Stimulated activated CD8-positive, alpha-beta memory T cell treated with anti-CD3 and anti-CD28 coated beads, Interleukin-4, amount 100 ng/mL, for 24 hours (primary cell): ENCODE measurements around the gene GPR157.
A peak's percentile ranks its signal among the peaks of the same experiment; 100 is the strongest.
"Not testable (repeated sequence)": the region's sequence is repeated elsewhere in the genome, so short reads cannot be mapped to it uniquely, and the experiment has no call there.

ENCODE experiments used
- DNase-seq: peaks from one replicate; pipeline ENCODE4 v3.0.0-alpha.2; 2020; ENCODE audit warnings: low read depth

Gene GPR157

DNA sequence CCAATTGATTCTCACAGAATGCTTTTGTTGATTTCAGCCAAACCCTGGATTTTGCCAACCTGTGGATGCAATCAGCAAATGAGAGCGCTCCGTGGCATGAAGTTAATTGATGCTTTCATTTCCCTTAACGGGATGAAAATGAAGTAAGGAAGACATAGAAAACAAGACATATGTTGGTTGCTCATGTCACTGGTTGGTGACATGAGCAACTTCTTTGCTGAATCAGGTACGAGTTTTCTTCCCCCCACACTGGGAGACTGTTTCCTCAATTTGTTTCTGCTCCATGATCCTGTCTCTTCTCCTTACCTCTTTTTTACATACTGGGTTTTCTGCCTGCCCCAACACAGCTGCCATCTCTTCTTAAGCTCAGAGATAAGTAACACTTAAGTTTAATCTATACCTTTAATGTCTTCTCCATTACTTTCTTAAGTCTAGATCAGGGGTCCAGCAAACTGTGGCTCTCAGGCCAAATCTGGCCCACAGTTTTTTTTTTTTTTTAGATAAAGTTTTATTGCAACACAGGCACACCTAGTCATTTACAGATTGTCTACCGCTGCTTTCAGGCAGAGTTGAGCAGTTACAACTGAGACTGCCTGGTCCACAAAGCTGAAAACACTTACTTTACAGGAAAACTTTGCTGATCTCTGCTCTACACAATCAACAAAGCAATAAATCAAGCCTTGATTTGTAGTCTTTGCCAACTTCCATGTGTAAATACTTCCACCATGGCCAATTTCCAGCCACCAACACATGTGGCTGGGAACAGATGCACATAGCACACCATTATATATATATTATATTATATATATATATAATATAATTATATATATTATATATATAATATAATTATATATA lies 13.3 kb downstream of the GPR157 start:
- DNase-seq: no peak

DNA sequence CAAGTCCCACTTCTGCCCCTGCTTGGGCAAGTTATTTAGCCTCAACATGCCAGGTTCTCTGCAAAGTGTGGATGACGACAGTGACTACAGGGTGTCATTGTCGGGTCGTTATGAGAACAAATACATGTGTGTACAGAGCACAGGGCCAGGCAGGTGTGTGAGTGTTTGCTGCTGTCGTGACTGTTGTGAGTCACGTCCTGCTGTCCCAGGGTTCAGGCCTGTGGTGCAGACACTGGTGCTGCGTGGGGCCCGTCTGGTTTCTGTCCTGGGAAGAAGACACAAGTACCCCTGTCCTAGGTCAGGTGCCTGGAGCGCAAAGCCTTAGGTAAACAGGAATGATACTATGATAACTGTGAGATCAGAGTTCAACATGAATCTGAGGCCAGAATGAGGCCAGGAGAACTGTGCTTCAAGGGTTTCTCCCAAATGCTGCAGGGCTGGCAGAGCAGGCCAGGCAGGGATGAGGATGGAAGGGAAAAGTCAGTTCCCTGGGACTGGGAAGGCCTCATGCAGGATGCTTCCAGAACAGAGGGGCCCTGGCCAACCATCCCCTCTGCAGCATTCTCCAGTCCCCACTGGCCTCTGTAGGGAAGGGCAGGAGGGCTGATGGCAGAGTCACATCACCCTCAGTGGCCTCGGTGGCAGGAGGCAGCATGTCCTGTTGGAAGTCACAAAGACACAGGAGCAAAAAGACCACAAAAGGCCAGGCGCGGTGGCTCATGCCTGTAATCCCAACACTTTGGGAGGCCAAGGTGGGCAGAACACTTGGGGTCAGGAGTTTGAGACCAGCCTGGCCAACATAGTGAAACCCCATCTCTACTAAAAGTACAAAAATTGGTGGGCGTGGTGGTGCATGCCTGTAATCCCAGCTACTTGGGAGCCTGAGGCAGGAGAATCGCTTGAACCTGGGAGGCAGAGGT lies 15.7 kb downstream of the GPR157 start:
- no peak for DNase-seq

DNA sequence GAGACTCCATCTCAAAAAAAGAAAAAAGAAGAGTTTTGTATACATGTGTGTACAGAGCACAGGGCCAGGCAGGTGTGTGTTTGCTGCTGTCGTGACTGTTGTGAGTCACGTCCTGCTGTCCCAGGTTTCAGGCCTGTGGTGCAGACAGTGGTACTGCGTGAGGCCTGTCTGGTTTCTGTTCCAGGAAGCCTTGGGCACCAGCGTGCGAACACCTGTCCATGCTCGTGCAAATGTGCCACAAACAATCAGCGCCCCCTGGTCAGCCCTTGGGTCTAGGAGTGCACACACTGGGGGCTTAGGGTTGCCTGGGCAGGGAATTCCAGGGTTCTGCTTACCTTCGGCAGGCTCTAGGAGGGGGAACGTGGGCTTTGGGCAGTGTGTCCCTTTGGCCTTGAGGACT lies 16.9 kb downstream of the GPR157 start:
- no peak for DNase-seq

DNA sequence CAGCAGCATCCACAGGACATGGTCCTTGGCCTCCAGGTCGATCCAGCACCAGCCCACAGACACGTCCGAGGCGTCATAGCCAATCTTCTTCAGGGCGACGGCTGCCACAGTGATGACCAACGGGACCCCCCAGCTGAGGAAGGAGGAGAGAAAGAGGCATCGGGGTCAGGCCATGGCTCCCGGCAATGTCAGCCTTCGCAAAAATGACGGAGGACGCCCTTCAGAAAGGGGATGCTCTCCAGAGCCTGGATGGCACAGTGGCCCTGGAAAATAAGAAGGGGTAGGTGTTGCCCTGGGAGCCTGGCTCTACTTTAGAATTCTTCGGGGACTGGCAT lies 17.6 kb downstream of the GPR157 start:
- no peak for DNase-seq

GRCh38 chr1:9110669-9111356 lies 18.1 kb downstream of the GPR157 start:
- DNase-seq: peak; percentile 76

DNA sequence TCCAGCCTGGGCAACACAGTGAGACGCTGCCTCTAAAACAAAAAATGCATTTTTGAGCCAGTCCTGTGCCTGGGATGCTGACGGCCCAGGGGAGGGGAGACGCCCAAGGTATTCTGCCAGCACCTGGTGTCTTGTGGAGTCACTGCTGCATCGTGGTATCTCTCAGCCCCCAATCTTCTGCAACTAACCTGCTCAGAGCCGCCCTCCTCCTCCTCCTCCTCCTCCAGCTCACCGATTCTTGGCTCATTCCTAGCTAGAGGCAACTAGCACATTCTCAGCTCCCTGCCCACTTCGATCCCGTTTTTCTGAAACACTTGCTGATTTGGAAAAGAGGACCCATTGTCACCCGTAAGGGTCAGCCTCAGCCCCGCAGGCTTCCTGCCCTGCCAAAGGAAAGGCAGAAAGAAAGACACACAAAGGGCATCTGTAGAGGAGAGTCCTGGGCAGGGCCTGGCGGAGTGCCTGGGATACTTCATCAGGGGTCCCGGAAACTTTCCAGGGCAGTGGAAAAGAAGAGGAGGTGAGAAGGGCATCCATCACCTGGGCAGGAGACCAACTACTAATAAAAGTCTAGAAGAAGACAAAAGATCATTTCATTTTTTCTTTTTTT lies 20.7 kb downstream of the GPR157 start:
- DNase-seq: no peak

GRCh38 chr1:9107136-9107535 lies 21.8 kb downstream of the GPR157 start:
- DNase-seq: no peak

DNA sequence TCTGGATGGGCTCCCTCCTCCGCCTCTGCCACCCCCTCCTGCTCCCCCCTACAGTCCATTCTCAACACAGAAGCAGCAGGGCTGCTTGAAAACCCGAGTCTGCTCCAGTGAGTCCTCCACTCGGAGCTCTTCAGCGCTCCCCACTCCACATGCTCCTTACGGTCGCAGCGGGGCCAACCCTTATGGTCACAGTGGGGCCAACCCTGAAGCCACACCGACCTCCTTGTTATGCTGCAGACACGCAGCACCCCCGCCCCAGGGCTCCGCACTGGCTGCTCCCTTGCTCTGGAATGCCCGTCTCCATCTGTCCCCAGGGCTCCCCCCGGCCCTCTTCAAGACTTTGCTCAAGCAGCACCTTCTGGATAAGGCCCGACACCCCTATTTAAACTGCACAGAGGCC lies 22.6 kb downstream of the GPR157 start:
- DNase-seq: no peak

- DNase-seq: no peak
Measured at GRCh38 chr1:9105336-9105867, 23.5 kb downstream of the GPR157 start.

DNA sequence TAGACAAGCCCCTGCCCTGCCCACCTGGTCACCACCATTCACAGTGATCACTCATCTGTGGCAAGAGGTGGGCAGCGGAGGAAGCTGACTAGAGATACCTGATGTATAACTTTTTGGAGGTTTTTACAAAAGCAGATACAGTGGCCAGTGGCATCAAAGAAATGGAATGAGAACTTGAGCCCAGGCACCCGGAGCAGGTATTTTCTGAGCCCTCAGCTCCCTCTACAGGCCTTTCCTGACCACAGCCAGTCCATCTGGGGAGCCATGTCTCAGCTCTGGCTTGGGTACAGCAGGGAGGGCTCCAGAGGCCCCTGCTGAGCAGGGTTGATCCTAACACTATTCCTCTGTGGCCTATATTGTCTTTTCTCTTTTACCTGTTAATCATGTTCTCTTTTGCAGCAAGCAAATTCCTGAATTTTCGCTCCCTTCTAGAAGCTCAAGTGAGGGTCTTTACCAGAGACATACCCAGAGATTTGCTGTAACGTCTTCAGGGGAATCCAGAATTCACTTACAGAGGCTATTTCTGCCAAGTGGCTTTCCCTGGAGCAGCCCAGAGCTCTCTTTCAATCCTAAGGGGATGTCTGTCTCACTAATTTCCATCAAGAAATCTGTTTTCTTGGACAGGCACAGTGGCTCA lies 27.3 kb downstream of the GPR157 start:
- no peak for DNase-seq

- DNase-seq: no peak
Measured at GRCh38 chr1:9100471-9101043, 28.3 kb downstream of the GPR157 start.

DNA sequence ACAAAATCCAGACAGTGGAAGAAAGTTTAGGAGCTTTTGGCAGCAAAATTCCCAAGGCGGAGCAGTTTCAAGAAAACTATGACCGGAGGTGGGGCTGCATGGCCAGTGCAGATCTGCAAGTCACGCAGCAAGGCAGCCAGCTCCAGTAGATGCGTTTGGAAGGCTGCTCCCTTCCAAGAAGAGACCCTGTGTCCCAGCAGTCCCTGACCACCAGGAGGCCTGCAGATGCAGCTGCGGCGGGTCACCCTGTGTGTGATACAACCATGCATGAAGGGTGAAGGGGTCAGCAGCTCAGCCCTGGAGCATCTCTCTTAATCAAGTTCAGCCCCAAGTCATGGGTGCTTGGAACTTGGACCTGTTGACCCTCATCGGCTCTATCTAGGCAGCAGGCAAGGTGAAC lies 29.3 kb downstream of the GPR157 start:
- no peak for DNase-seq

- DNase-seq: no peak
Measured at GRCh38 chr1:9097947-9098705, 30.8 kb downstream of the GPR157 start.

DNA sequence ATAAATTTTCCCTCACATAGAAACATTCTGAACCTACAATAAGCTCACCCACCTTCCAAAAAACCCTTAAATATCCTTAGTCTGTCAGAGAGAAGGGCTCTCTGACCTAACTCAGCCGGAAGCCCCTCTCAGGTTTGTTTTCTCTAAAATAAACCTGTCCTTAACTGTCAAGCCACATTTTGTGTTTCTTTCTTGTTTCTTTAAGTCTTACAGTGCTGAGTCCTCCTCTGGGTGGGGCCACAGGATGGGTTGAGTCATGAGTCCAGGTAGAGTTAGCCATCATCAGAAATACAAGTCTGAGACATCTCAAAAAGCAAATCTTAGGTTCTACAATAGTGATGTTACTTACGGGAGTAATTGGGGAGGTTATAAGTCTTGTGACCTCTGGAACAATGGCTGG lies 33.1 kb downstream of the GPR157 start:
- DNase-seq: no peak

DNA sequence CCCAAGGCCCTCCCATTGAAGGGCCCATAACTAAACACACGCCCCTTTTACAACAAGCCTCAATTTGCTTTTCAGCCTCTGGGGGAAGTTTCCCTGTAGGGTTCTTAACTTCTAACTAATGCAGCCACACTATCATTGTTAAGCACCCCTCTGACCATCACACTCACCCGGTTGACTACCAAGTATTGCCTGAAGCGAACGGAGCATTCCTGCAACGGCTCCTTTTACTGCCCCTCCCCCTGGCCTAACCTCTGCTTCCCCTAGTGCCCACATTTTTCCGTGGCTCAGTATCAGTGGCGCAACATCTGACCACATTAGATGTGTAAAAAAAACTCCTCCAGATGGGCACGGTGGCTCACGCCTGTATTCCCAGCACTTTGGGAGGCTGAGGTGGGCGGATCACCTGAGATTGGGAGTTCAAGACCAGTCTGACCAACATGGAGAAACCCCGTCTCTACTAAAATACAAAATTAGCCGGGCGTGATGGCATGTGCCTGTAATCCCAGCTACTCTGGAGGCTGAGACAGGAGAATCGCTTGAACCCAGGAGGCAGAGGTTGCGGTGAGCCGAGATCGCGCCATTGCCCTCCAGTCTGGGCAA lies 34.8 kb downstream of the GPR157 start:
- DNase-seq: not testable (repeated sequence)

GRCh38 chr1:9093581-9093980 lies 35.3 kb downstream of the GPR157 start:
- no peak for DNase-seq

GRCh38 chr1:9093091-9093490 lies 35.8 kb downstream of the GPR157 start:
- DNase-seq: no peak

- no peak for DNase-seq
Measured at GRCh38 chr1:9088807-9089206, 40.1 kb downstream of the GPR157 start.

DNA sequence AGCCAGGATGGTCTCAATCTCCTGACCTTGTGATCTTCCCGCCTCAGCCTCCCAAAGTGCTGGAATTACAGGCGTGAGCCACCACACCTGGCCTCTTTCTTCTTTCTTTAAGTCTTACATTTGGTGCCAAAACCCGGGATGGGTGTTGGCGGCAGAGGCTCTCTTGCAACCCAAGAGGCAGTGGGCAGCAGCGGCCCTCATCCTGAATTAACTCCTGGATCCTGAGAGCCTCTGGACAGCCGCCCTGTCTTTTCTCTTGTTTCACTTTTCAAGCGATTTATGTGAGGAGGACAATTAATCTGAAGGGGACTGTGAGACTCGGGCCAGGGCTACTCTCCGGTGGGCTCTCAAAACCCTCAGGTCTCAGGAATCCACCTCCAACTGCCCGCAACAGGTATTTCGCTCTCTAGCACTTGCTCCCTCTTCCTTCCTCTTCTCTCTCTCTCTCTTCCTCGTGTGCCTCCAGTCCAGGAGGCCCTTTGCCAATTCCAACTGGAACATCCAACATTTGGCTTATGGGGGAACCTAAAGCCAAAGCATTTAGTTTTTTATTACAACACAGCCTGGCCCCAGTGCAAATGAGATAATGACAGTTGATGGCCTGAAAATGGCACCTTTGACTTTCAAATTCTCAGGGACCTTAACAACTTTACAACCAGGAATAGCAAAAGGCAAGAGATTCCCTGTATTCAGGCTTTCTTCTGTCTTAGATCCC lies 41.3 kb downstream of the GPR157 start:
- DNase-seq: no peak
